NCI-H128 (cell line): ENCODE data around the gene UBE2R2.

Source experiments
- DNase-seq: peaks from one replicate; lab custom pipeline; 2025; ENCODE audit not compliant: unreplicated experiment; lab: John Stamatoyannopoulos, UW

The UBE2R2 gene

GRCh38 chr9:33880211-33881089, 63.5 kb downstream of the UBE2R2 start:
- no peak for DNase-seq

- no peak for DNase-seq
These were observed 64.7 kb downstream of the UBE2R2 start for GRCh38 chr9:33881635-33882034.

GRCh38 chr9:33884856-33885701, 68.1 kb downstream of the UBE2R2 start:
- DNase-seq = peak; percentile 78

GRCh38 chr9:33885948-33886347, 69.0 kb downstream of the UBE2R2 start:
- DNase-seq = no peak

- DNase-seq = no peak
These were observed 76.9 kb downstream of the UBE2R2 start for GRCh38 chr9:33893861-33894260.

- DNase-seq = no peak
These were observed 77.4 kb downstream of the UBE2R2 start for GRCh38 chr9:33894316-33894715.

GRCh38 chr9:33903157-33903780, 86.3 kb downstream of the UBE2R2 start:
- DNase-seq = no peak

GRCh38 chr9:33905137-33905536, 88.2 kb downstream of the UBE2R2 start:
- no peak for DNase-seq

GRCh38 chr9:33906769-33907168, 89.8 kb downstream of the UBE2R2 start:
- DNase-seq = no peak

- no peak for DNase-seq
These were observed 90.4 kb downstream of the UBE2R2 start for GRCh38 chr9:33907347-33907746.

GRCh38 chr9:33908114-33908513, 91.2 kb downstream of the UBE2R2 start:
- no peak for DNase-seq

GRCh38 chr9:33908749-33909148, 91.8 kb downstream of the UBE2R2 start:
- no peak for DNase-seq

- no peak for DNase-seq
These were observed 96.6 kb downstream of the UBE2R2 start for GRCh38 chr9:33913541-33913940.

- DNase-seq = no peak
These were observed 98.1 kb downstream of the UBE2R2 start for GRCh38 chr9:33914887-33915628.

- DNase-seq = no peak
These were observed 100.1 kb downstream of the UBE2R2 start for GRCh38 chr9:33917036-33917435.

GRCh38 chr9:33919276-33919897, 102.4 kb downstream of the UBE2R2 start:
- DNase-seq = no peak

- no peak for DNase-seq
These were observed 105.3 kb downstream of the UBE2R2 start for GRCh38 chr9:33921967-33922895.

- no peak for DNase-seq
These were observed 106.1 kb downstream of the UBE2R2 start for GRCh38 chr9:33923079-33923478.

GRCh38 chr9:33923998-33924701, 107.2 kb downstream of the UBE2R2 start:
- DNase-seq = no peak
